Ecto neural progenitor cell (in vitro differentiated cells): ENCODE measurements around the gene RGS7.
"Not testable (repeated sequence)": the region's sequence is repeated elsewhere in the genome, so short reads cannot be mapped to it uniquely, and the experiment has no call there.

Experiments used
- DNase-seq: peaks from one replicate; pipeline ENCODE4 v3.0.0-alpha.2; 2018; ENCODE audit warnings: low spot score

The RGS7 gene

GRCh38 chr1:241331328-241332036 is 25.5 kb downstream of the RGS7 start:
- DNase-seq, result no peak

GRCh38 chr1:241330619-241331327 is 26.2 kb downstream of the RGS7 start:
- no peak for DNase-seq

- DNase-seq, result no peak
These were observed 31.5 kb downstream of the RGS7 start for GRCh38 chr1:241325456-241325855.

- peak; percentile 72 for DNase-seq
These were observed 33.4 kb downstream of the RGS7 start for GRCh38 chr1:241323514-241324195.

- DNase-seq, result no peak
These were observed 39.3 kb downstream of the RGS7 start for GRCh38 chr1:241317676-241318075.

GRCh38 chr1:241316372-241316771 is 40.6 kb downstream of the RGS7 start:
- DNase-seq, result no peak

- no peak for DNase-seq
These were observed 45.8 kb downstream of the RGS7 start for GRCh38 chr1:241311056-241311746.

GRCh38 chr1:241310451-241310850 is 46.6 kb downstream of the RGS7 start:
- DNase-seq, result no peak

- no peak for DNase-seq
These were observed 47.4 kb downstream of the RGS7 start for GRCh38 chr1:241309651-241310050.

GRCh38 chr1:241308471-241308870 is 48.5 kb downstream of the RGS7 start:
- DNase-seq, result no peak

GRCh38 chr1:241308011-241308410 is 49.0 kb downstream of the RGS7 start:
- DNase-seq, result no peak

- DNase-seq, result no peak
These were observed 50.7 kb downstream of the RGS7 start for GRCh38 chr1:241306125-241306790.

- peak; percentile 50 for DNase-seq
These were observed 55.0 kb downstream of the RGS7 start for GRCh38 chr1:241302024-241302423.

- DNase-seq, result no peak
These were observed 57.7 kb downstream of the RGS7 start for GRCh38 chr1:241299347-241299746.

GRCh38 chr1:241292973-241293372 is 64.0 kb downstream of the RGS7 start:
- DNase-seq, result no peak

GRCh38 chr1:241291548-241291947 is 65.5 kb downstream of the RGS7 start:
- DNase-seq, result not testable (repeated sequence)

- DNase-seq, result no peak
These were observed 70.5 kb downstream of the RGS7 start for GRCh38 chr1:241286486-241286885.

- no peak for DNase-seq
These were observed 80.6 kb downstream of the RGS7 start for GRCh38 chr1:241276391-241276790.

GRCh38 chr1:241275981-241276380 is 81.0 kb downstream of the RGS7 start:
- no peak for DNase-seq

- no peak for DNase-seq
These were observed 81.8 kb downstream of the RGS7 start for GRCh38 chr1:241275226-241275625.

- no peak for DNase-seq
These were observed 82.3 kb downstream of the RGS7 start for GRCh38 chr1:241274693-241275092.

- DNase-seq, result no peak
These were observed 84.2 kb downstream of the RGS7 start for GRCh38 chr1:241272828-241273227.
